Stimulated activated CD8-positive, alpha-beta memory T cell treated with anti-CD3 and anti-CD28 coated beads, Interleukin-4, amount 100 ng/mL, for 48 hours (primary cell): ENCODE data around the gene CDC26.
"Not testable (repeated sequence)": the region's sequence is repeated elsewhere in the genome, so short reads cannot be mapped to it uniquely, and the experiment has no call there.

Experiments
- DNase-seq: peaks from one replicate; pipeline ENCODE4 v3.0.0-alpha.2; 2020

CDC26 gene

DNA sequence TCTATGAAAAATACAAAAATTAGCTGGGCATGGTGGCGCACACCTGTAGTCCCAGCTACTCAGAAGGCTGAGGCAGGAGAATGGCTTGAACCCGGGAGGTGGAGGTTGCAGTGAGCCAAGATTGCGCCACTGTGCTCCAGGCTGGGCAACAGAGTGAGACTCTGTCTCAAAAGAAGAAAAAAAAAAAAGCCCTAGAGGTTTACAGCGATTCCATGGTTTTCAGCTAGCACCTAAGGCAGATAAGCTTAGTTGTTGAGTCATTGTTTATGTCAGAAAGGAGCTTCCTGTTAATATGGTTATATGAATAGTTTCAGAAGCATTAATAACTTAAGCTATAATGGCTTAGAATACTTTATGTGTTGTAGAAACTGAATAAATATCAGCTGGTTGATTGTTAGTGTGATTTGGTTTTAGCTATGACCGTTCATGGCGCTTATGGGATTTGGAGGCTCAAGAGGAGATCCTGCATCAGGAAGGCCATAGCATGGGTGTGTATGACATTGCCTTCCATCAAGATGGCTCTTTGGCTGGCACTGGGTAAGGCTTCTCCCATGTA, 14.8 kb upstream of the CDC26 start:
- no peak for DNase-seq

DNA sequence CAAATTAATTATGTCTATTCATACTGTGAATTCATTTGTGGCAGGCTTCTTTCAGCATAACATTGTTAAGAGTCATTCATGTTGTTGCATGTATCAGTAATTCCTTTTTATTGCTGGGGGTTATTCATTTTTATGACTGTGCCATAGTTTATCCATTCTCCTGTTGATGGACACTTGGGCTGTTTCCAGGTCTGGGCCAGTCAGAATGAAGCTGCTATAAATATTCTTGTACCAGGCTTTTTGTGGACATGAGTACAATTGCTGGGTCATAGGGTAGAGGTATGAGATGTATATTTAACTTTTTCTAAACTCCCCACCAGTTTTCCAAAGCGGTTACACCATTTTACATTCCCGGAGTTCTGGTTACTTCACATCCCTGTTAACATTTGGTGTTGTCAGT, 13.7 kb upstream of the CDC26 start:
- DNase-seq, result no peak

DNA sequence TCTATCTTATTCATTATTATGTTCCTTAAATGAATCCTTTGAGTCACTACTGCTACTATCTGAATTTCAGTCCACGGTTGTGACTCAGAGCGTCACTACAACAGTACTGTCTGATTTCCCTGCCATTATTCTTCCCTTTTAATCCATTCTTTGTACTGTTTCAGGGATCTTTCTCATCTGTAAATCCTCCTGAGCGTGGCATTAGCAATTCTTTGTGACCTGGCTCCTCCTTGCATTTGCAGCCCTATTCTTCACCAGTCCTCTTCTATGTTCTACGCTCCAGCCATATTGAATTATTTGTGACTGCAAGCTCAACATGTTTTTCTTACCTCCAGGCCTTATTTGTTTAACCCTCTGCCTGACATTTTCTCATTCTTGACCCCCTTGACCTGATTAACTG, 6.0 kb upstream of the CDC26 start:
- no peak for DNase-seq

DNA sequence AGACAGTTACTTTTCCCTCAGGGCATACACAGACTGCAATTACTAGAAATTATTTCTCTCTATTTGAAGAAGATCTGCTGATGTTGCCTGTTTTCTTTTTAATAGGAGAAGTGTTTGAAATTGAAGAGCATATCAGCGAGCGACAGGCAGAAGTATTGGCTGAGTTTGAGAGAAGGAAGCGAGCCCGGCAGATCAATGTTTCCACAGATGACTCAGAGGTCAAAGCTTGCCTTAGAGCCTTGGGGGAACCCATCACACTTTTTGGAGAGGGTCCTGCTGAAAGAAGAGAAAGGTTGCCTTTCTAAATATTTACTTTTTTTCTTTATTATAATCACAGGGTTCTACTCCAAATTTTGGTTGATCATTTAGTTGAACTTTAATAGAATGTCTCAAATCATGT, 3.5 kb upstream of the CDC26 start:
- no peak for DNase-seq

DNA sequence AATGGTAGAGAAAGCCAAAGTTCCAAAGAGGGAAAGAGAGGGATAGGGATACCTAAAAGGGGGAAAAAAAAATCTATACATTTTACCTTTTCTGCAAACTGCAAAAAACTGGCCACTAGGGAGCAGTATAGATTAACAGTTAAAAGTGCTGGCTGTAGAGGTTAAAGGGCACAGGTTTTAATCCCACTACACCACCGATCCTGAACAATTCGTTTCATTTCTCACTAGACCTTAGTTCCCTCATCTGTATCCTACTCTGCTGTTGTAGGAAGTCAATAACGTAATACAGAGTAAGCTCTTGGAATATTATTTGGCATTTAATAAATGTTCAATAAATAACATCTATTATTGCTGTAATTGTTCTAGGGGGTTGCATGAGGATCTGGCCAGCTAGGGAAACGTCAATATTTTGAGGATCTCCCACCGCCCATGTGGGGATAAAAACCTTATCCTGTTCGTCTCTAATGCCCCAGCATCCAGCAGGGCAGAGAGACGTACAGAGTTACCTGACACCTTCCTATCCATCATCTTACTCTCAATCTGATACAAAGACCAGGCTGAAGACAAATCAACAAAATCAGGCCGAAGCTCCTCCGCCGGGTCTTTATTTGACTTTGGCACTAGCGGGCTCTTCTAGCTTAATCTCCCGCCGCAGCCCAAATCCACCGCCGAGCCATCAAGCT, 757 bp downstream of the CDC26 start:
- DNase-seq, result no peak

DNA sequence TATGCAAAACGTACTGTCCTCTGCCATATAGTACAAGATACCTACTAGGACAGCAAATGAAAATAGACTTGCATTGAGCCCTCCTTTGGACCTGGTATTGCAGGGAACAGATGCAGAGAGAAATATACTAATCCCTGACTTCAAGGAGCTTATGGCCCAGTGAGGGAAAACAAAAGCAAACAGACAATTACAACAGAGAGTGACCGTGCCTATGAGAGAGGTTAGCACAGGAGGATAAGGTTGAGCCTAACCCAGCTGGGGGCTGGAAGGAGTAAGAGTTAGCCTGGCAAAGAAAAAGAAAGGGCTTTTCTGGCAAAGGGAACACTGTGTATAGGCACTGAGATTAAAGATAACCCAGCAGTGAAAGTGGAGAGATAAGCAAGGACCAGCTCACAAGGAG, 5.5 kb downstream of the CDC26 start:
- no peak for DNase-seq

DNA sequence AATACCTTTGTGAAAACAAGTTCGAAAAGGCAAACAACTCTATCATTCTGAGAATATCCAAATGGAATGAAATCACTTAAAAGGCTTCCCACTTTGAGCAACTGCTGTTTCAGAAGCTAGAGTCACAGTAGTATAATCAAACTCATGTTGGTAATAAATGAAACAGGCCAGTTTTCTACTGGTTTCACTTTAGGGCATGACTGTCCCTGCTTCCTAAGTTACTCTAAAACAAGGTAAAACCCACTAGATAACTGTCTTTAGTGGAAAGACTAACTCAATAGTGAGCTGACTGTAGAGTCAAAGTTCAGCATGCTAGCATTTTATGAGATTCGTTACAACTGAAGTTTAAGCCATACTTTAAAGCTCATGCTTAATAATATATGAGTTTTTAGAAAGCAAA, 6.0 kb downstream of the CDC26 start:
- no peak for DNase-seq

DNA sequence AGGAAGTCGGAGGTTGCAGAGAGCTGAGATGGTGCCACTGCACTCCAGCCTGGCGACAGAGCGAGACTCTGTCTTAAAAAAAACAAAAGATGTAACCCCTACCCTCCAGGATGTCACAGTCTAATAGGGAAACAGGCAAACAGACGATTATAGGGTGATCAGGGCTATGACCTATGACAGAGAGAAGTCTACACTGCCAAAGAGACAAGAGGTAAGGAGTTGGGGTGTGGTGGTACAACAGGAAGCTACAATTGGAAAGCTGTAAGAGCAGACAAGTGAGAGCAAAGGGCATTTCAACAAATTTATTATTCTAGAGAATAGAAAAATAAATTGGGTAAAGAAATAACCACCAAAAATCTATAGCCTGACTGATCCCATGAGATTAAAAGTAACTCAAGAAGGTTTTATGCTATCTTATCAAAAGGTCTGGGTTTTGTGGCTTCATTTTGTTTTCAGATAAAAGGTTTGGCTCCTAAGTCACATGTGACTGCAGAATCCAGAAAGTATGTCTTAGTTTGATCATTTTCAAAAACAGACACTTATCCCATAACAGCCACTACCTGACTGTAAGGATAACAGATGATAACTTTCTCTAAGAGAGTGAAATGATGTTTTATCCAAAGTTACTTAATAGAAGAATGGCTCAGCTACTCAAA, 7.3 kb downstream of the CDC26 start:
- DNase-seq, result no peak

DNA sequence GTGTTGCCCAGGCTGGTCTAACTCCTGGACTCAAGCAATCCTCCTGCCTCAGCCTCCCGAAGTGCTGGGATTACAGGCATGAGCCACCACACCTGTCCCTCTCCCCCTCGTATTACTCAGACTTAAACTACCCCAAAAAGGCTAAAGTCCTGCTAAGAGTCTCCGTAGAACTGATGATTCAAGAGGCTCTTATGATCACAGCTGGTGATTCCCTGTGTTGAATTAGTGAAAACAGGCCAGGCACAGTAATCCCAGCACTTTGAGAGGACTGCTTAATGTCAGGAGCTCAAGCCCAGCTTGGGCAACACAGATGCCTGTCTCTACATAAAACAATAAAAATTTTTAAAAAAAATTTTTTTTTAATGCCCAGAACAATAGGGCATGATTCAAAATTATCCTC, 9.2 kb downstream of the CDC26 start:
- DNase-seq, result no peak

DNA sequence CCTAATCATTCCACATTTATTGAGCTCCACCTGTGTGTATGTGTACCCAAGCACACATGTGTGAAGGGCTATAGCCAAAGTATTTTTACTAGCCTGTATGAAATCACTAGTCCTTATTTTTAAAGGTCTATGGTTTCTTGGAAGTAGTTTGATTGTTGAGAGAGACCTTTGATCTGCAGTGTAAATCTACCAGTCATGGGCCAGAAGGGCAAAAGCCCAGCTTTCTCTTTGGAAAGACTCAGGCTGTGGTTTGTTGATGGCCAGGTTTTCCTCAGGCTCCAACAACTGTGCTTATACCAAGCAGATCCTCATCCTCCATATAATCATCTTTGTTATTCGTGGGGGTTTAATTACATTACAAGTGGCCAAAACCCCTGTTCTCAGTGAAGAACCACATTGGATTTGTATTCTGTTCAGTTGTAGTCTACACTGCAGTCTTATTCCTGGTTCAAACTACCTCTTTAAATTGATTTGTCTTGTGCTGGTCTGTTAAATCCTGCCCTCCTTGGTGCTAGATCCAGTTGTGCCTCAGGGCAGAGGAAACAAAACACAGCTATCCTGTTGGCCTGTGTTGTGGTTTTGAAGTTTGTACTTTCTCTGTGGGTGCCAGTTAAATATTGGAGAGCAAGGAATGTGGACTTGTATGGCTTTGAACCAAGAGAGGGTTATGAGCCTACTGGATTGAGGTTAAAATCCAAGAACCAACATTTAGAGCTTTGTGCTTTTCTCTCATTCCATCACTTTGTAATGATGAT, 13.3 kb downstream of the CDC26 start:
- DNase-seq, result no peak

DNA sequence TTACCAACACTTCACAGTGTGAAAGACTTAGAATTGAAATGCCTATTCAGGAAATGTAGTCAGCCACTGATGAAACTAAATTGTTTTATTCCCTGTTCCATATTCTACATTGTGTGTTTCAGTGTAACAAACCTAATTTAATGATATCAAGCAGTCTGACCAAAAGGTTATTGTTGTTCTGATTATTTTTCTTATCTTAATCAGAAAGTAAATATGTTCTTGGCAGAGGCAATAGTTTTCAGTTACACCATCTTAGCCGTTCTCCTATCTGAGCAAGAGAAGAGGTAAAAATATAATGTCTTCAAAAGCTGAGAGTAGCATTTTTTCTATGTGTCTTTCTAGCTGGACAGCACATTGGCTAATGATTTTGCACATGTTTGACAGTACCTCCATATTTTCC, 17.1 kb downstream of the CDC26 start:
- DNase-seq, result no peak

DNA sequence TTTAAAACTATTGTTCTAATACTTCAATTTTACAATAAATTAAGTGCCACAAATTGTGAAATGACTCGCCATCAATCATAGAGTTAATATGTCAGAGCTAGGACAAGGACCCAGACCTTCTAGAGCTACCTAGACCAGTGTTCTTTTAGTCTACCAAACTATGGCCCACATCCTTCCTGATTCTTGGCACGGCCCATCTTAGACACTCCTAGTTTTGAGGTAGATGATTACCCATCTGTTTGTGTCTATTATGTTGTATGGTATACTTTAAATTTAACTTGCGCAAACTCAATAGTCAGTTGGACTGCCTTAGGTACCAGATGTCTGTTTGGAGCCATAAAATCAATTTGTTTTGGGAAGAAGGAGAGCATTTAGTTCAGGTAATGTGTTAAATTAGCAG, 17.5 kb downstream of the CDC26 start:
- no peak for DNase-seq

DNA sequence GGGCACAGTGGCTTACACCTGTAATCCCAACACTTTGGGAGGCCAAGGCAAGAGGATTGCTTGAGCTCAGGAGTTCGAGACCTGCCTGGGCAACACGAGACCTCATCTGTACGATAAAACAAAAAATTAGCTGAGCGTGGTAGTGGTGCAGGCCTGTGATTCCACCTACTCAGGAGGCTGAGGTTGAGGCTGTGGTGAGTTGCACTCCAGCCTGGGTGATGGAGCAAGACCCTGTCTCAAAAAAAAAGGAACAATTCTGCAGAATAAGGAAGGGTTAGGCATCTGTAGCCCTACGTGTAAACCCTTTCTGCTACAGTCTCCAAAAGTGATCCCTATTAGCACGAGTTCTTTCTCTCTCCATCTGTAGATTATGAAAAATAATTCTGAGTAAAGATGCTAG, 19.9 kb downstream of the CDC26 start:
- no peak for DNase-seq

DNA sequence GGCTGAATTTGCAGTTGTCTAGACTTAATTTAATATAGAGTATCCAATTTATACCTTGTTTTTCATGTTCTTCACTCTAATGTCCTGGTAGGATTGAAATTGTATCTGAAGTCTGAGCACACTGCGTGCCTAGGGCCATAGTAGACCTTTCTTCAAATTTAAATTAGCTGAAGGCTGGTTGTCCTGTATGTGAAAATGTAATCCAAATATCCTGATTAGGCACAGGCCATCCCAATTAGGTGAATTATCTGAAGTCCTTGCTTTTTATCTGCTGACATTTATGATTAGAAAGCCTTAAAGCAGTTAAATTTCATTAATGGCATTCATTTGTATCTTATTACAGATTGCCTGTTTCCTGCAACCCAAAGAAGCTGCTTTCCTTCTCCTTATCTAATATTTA, 20.4 kb downstream of the CDC26 start:
- no peak for DNase-seq

DNA sequence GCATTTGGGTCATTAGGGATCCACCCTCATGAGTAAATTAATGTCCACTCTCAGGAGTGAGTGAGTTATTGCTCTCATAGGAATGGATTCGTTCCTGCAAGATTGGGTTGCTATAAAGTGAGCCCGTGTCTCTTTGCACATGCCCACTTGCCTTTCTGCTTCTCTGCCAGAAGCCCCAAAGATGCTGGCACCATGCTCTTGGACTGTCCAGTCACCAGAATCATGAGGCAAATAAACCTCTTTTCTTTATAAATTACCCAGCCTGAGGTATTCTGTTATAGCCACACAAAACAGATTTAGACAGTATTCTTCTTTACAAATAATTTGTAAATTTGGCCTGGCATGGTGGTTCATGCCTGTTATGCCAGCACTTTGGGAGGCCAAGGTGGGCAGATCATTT, 24.6 kb downstream of the CDC26 start:
- no peak for DNase-seq

DNA sequence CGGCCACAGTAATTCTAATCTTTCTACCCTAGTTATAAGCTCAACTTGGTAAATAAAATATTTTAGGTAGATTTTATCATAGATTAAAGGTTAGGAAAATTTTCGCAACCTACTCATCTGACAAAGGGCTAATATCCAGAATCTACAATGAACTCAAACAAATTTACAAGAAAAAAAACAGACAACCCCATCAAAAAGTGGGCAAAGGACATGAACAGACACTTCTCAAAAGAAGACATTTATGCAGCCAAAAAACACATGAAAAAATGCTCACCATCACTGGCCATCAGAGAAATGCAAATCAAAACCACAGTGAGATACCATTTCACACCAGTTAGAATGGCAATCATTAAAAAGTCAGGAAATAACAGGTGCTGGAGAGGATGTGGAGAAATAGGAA, 25.7 kb downstream of the CDC26 start:
- not testable (repeated sequence) for DNase-seq

DNA sequence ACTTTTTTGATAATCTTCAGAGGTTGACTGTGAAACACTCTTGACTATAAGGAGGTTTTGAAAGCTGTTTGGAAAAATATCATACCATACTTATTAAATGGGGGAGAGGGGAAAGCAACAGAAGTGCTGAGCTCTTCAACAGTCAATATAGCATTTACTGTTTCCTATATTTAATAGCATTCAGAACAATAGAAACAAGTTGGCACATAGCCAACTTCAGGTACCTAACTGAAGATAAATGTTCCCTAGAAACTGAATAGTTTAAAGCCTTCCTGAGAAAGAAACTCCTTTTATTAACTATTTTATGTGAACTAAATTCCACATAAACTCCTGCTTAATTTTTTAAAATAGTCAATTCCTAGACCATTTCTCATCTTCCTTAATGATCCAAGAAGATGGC, 27.7 kb downstream of the CDC26 start:
- no peak for DNase-seq

DNA sequence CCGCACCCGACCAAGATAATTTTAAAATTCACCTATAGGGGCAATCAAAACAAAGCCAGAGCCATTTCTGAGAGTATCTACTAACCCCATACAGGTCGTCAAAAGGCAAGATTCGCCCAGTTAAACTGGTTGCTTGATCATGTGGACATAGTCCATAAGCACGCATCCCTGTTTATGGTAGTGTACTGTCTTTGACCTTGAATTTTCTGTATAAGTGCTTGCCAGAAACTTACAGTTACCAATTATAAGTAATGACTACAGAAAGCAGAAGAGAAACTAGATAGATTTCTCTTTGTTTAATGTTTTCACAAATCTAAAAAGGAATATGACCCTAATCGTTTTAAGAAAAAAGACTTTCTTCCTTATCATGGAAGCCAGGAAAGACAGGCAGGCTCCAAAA, 28.4 kb downstream of the CDC26 start:
- DNase-seq, result no peak

DNA sequence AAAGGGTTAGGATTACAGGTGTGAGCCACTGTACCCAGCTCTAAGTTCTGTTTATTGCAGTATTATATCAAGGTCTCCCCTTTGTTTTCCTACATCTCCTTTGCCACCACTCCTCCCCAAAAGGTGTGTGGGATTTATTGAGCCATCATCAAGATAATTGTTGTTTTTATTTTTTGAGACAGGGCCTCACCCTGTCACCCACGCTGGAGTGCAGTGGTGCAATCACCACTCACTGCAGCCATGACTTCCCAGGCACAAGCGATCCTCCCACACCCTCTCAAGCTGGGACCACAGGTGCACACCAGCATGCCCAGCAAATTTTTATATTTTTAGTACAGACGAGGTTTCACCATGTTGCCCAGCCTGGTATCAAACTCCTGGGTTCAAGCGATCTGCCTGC, 29.5 kb downstream of the CDC26 start:
- DNase-seq, result no peak

DNA sequence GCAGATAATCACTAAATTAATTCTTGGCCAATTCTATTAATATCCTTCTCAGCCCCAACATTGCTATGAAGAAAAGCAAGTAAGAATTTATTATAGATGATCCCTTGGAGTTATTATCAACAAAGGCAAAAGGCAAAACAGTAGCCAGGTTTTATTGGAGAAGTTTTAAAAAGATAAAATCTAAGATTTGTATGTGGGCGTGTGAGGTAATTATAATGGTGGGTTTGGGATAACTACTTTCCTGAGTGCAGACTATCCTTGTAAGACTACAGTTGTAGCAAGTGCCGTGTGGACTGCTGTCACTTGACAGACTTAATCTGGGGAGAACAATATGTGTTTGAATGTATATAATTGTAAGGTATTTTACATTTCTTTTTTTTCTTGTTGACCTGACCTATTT, 30.8 kb downstream of the CDC26 start:
- no peak for DNase-seq

DNA sequence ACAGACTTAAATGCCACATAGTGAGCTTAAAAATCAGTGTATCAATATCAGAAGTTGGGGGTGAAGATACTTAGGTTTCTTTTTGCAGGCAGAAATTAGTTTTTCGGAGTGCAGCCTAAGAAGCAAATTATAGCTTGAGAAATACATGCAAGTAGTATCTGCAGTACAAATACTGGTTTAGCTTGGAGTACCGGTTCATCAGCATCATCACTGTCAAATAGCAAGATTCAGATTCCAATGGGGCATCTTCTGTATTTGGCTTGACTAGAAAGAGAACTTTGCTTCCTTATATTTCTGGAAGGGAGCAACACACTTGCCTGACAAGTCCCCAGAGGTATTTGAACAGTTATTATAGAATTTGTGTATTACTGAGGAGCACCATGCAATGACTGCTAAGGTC, 34.2 kb downstream of the CDC26 start:
- no peak for DNase-seq

DNA sequence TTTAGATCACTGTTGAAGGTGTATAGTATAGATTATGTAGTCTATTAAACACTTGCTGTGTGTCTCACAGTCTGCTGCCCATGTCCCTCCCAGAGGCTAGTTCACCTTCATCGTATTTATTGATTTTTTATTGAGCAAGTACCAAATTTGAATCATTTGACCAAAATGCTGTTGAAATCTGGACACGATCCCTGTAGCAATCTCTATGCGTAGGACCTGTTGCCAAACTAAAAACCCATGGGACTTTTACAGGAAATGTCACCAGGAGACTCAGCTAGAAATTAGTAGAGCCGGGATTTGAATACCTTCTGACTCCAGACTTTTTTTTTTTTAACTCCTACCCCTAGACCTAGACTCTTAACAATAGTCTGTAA, 36.5 kb downstream of the CDC26 start:
- no peak for DNase-seq

DNA sequence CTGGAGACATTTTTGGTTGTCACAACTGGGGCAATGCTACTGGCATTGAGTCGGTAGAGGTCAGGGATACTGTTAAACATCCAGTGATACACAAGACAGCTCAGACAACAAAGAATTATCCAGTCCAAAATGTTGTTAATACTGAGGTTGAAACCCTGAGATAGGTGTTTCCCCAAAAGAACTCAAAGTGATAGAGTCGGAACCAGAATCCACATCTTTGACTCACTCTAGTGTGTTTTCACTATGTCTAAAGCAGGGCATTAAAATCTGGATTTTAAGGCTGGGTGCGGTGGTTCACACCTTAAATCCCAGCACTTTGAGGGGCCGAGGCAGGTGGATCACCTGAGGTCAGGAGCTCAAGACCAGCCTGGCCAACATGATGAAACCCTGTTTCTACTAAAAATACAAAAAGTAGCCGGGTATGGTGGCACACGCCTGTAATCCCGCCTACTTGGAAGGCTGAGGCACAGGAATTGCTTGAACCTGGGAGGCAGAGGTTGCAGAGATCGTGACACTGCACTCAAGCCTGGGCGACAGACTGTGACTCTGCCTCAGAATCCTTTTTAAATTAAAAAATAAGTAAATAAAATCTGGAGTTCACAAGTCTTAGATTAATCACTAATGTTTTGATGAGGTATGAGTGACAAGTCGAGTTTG, 37.0 kb downstream of the CDC26 start:
- no peak for DNase-seq

DNA sequence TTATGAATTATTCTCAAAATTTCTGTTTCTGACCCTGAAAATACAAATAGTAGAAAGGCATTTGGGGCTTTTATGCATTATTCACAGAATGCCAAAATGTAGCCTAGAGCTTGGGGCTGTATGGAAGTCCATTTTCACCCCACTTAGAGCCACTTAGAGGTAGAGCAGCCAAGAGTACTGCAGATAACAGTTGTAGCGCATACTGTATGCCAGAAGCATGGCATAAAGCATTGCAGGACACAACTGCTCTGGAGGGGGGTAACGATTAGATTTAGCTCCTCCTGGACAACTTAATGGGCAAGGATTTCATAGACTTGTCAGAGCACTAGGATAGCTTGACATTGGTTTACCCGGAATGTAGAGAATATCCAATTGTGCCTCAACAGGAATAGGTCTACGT, 38.3 kb downstream of the CDC26 start:
- DNase-seq, result no peak
